ENCODE data around the gene SERINC4.
A peak's percentile ranks its signal among the peaks of the same experiment; 100 is the strongest.

SERINC4 gene

DNA sequence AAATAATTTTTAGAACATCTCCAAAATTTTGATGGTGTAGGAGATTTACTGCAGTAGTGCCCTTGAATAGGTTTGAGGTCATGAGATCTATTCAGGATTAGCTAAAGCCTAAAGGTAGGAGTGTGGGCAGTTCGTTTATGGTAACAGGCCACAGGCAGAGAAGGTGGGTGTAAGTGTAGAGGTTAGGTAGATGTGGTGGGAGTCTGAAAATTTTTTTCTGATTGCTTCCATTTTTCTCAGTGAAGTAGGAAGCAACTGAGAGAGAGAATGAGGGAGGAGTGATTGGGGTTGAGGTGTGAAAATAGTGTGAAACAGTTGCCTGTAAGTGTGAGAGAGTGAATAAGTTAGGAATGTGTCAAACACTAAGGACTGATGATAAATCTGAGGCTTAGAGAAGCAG is 21.0 kb downstream of the SERINC4 start:
- Histone ChIP-seq H3K27me3 (ENCODE audit: insufficient read depth, low read depth) (peaks cover 38% of the 10 kb centered on the region), H3K9ac (no peak overlapping the region), H4K20me1 (ENCODE audit: insufficient read depth) (0 out of 2 replicates have a peak, but pooled peaks cover 4% of the 10 kb centered on the region), H3K4me3 (IDR thresholded peaks at IDR 0.05; ENCODE audit: insufficient read depth, low read depth, low read length) (no peak overlapping the region), H3K79me2 (ENCODE audit: insufficient read depth, low read depth) (no peaks in the 10 kb centered on the region), H3K4me2 (no peak overlapping the region), H3K36me3 (ENCODE audit: insufficient read depth) (no peaks in the 10 kb centered on the region), H2AFZ (ENCODE audit: low read depth) (no peak overlapping the region), H3K27ac (no peak overlapping the region), H3K4me1 (ENCODE audit: low read depth, poor library complexity, severe bottlenecking) (peaks cover 10% of the 10 kb centered on the region)
- TF ChIP-seq, protein P1, sequence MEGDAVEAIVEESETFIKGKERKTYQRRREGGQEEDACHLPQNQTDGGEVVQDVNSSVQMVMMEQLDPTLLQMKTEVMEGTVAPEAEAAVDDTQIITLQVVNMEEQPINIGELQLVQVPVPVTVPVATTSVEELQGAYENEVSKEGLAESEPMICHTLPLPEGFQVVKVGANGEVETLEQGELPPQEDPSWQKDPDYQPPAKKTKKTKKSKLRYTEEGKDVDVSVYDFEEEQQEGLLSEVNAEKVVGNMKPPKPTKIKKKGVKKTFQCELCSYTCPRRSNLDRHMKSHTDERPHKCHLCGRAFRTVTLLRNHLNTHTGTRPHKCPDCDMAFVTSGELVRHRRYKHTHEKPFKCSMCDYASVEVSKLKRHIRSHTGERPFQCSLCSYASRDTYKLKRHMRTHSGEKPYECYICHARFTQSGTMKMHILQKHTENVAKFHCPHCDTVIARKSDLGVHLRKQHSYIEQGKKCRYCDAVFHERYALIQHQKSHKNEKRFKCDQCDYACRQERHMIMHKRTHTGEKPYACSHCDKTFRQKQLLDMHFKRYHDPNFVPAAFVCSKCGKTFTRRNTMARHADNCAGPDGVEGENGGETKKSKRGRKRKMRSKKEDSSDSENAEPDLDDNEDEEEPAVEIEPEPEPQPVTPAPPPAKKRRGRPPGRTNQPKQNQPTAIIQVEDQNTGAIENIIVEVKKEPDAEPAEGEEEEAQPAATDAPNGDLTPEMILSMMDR (conservative IDR thresholded peaks at IDR 0.05; ENCODE audit: low read depth, low read length) = no peak

DNA sequence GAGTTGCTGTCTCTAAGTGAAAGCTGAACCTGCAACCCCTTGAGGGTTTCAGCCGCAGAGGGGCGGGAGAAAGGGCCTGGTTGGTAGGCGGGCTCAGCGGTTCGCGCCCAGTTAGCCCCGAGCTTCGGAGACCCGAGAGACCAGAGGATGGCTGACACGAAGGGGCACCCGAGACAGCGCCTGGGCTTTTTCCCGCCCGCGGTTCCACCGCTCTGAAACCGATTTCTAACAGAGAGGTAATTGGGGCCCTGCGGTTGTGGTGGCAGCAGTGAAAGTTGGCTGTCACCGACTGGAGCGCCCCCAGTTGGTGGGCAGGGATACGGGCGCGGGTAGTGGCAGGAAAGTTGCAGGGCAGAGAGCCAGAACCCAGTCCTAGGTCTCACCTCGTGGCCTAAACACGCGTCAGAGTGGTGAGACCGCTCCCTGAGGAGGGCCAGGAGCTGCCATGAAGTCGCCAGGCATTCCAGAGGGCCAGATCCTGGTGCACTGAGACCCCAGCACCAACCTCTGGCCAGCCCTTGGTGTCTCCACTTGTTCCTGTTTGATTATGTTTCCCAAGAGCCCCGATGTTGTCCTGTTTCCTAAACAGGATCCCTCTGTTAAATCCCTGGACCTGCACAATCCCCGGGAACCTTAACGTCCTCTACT is 22.6 kb downstream of the SERINC4 start:
- Histone ChIP-seq H3K9ac (no peak overlapping the region; the same call in 1 of the 2 replicates), H3K36me3 (ENCODE audit: insufficient read depth) (no peaks in the 10 kb centered on the region; the same call in 1 of the 2 replicates), H3K27me3 (ENCODE audit: insufficient read depth, low read depth) (peaks cover 33% of the 10 kb centered on the region), H3K4me3 (IDR thresholded peaks at IDR 0.05; ENCODE audit: insufficient read depth, low read depth, low read length) (no peak overlapping the region), H3K27ac (no peak overlapping the region), H3K4me2 (peak overlapping the region; percentile 69), H3K79me2 (ENCODE audit: insufficient read depth, low read depth) (no peaks in the 10 kb centered on the region), H3K4me1 (ENCODE audit: low read depth, poor library complexity, severe bottlenecking) (peaks cover 10% of the 10 kb centered on the region), H4K20me1 (ENCODE audit: insufficient read depth) (0 out of 2 replicates have a peak, but pooled peaks cover 4% of the 10 kb centered on the region), H2AFZ (ENCODE audit: low read depth) (peak overlapping the region; percentile 28; the same call in 1 of the 2 replicates)
- TF ChIP-seq, protein P1 (conservative IDR thresholded peaks at IDR 0.05; ENCODE audit: low read depth, low read length) = peak; percentile 83

DNA sequence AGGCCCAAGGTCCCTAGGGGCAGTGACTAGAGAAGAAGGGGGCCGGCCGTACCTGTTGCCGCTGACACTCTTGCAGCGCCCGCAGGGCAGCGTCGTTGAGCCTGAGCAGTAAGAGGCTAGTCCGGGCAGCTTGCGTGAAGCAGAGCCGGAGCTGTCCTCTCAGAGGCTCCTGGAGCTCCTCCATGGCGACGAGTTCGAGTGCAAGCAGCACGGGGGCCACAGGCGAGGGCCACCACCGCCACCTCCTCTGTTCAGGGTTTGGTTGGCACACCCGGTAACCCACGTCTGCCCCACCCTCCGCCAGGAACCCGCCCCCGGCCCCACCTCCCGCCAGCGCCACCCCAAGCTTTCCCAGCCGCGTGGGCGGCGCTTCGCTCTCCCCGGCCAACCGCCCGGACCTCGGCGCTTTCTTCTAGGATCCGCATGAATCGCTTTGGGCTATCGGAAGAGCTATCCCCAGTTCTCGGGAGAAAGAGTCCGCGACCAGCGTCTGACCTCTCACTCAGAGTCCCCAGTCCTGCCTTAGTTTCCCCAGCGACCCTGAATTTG is 23.2 kb downstream of the SERINC4 start, which contains the start of gene ELL3:
Gene ELL3, minus strand, starts transcription at position 249 of the 549 bp plus-strand sequence. Its CDS starts 65 bp downstream, at position 184.
- H3K4me3 ChIP-seq (IDR thresholded peaks at IDR 0.05; ENCODE audit: insufficient read depth, low read depth, low read length) = no peak within 1 kb of the TSS
- H3K36me3 ChIP-seq (ENCODE audit: insufficient read depth) = no peaks in the 10 kb centered on the region; the same call in 1 of the 2 replicates
- H3K4me1 ChIP-seq (ENCODE audit: low read depth, poor library complexity, severe bottlenecking) = peaks cover 10% of the 10 kb centered on the region
- no peak within 1 kb of the TSS; the same call in 1 of the 2 replicates for H3K9ac ChIP-seq
- 0 out of 2 replicates have a peak, but pooled peaks cover 4% of the 10 kb centered on the region for H4K20me1 ChIP-seq (ENCODE audit: insufficient read depth)
- H3K4me2 ChIP-seq = peak within 1 kb of the TSS; percentile 69
- H3K27me3 ChIP-seq (ENCODE audit: insufficient read depth, low read depth) = peaks cover 29% of the 10 kb centered on the region
- no peak within 1 kb of the TSS for H3K27ac ChIP-seq
- no peaks in the 10 kb centered on the region for H3K79me2 ChIP-seq (ENCODE audit: insufficient read depth, low read depth)
- peak within 1 kb of the TSS; percentile 28; the same call in 1 of the 2 replicates for H2AFZ ChIP-seq (ENCODE audit: low read depth)
- TF ChIP-seq, protein P1 (conservative IDR thresholded peaks at IDR 0.05; ENCODE audit: low read depth, low read length) = no peak

DNA sequence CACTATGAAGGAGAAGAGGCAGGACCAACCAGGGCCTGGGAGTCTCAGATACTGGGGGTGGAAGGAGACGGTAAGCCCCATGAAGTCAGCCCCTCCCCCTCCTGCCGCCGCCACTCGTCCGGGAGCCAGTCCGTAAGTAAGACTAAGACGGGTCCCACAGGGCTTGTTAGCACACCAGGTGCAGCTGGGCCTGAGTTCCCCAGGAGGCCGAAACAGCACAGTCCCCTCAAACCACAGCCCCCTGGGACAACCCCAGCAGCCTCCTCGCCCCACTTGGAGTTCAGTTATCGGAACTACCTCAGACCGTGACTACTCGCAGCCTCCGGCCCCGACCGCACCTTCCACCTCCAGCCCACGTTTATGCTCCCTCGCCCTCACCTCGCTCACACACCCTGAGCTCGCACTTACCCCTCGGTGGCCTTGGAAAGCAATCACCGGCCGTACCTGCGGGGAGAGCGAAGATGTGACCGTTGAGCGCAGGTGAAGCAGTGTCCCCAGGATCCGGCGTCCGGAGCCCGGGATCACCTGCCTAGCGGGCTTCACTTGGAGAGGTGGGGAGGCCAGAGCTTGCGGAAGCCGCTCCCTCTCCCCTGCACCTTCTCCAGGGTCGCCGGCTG is 23.8 kb downstream of the SERINC4 start:
- H3K36me3 ChIP-seq (ENCODE audit: insufficient read depth) = no peaks in the 10 kb centered on the region; the same call in 1 of the 2 replicates
- no peak overlapping the region for H3K4me2 ChIP-seq
- H3K27me3 ChIP-seq (ENCODE audit: insufficient read depth, low read depth) = peaks cover 27% of the 10 kb centered on the region
- TF ChIP-seq, protein P1 (conservative IDR thresholded peaks at IDR 0.05; ENCODE audit: low read depth, low read length) = no peak
- H3K4me1 ChIP-seq (ENCODE audit: low read depth, poor library complexity, severe bottlenecking) = peaks cover 10% of the 10 kb centered on the region
- H2AFZ ChIP-seq (ENCODE audit: low read depth) = no peak overlapping the region
- H3K9ac ChIP-seq = no peak overlapping the region
- no peak overlapping the region for H3K4me3 ChIP-seq (IDR thresholded peaks at IDR 0.05; ENCODE audit: insufficient read depth, low read depth, low read length)
- no peak overlapping the region for H3K27ac ChIP-seq
- H4K20me1 ChIP-seq (ENCODE audit: insufficient read depth) = 0 out of 2 replicates have a peak, but pooled peaks cover 4% of the 10 kb centered on the region
- no peaks in the 10 kb centered on the region for H3K79me2 ChIP-seq (ENCODE audit: insufficient read depth, low read depth)
